ENCODE results near the gene PRR14.
"Not testable (repeated sequence)": the region's sequence is repeated elsewhere in the genome, so short reads cannot be mapped to it uniquely, and the experiment has no call there.

PRR14 gene

DNA sequence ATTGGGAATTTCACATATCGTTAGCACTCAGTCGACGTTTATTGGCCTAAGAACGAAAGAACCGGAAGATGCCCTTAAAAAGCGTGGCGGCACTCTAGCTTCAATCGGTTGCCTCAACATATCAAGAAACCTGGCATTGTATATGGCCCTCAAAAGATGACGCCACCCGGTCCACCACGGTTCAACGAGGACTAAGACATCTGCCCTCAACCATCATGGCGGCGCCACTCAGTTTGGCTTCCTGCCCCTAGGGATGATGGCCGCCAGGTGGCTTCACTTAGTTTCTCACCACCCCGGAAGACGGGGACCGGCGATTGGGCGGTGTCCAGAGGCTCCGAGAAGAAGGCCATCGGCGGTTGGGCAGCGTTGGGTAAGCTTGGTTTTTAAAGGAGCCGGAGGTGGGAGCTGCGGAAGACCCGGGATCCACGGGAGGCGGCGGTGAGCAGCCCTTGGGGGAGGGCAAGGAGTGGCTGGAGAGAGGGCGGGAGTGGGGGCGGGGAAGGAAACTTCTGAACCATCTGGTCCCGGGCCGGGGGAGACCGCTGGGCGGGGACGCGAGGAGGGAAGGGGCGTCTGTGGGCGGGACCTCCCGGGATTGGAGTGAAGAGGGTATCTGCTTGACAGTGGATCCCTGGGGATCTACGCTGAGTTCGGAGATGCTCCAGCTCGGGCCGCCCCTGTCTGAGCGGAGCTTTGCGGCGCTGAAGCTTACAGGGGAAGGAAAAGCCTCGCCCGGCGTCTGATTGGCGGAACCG, at the start of gene PRR14:
Gene PRR14, plus strand, starts transcription at position 592 of the 755 bp plus-strand sequence. CDS start 686 bp downstream, outside the sequence.
- FAIRE-seq: peak; percentile 98

DNA sequence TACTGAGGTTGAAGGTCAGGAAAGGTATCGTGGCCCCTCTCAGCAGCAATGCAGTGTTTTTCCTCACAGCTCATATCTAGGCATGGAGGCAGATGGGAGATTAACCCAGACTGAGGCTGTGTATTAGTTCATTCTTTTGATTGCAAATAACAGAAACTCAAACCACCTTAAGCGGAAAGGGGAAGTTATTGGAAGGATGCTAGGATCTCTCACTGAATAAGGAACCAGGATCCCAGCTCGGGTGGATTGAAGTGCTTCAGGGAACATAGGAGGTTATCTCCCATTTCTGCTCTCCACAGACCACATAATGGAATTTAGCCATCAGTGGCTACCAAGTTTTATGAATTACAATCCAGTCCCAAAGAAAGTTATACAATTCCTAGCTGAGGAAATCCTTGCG, 48.8 kb upstream of the PRR14 start:
- FAIRE-seq: no peak

DNA sequence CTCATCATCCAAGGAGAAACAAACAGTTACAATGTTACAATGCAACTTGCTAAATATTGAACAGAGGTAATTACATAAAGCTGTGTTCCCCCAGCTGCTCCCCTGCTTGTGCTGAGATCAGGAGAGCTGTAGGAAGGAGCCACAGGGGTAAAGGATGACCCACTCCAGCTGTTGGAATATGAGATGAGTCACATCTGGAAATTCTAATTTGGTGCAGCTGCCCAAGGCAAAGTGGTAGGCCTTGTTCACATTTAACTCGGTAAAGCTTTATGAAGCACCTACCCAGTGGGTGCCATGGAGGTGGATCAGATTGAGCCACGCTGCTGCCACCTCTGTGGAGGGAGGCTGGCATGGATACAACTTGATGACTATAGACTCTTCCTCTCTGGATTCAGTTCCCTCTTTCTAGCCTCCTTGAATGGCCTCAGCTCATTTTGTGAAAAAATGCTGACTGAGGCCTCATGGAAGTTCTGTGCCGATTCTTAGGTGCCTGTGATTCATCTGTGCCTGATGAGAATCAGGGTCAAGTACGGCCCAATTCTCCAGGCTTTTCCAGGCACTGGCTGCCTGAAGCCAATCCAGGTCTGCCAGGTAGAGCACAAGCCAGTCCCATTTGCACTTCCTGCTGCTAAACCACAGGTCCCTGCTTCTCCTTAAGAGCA, 48.0 kb upstream of the PRR14 start:
- no peak for FAIRE-seq

DNA sequence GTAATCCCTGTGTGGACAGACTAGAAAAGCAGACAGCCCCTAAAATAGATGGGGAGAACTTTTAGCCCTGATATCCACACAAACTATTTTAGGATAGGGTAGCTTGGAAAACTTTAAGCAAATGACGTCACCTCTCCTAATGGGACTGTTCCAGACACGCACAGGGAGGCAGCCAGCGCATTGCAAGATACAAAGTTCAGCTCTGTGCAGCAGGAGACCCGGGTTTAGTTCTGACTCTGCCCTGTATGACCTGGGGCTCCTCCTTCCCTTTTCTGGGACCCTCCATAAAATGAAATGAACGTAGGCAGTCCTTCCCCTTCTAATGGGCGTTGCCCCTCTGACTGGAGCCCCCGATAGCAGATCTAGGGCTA, 46.8 kb upstream of the PRR14 start:
- FAIRE-seq: no peak

DNA sequence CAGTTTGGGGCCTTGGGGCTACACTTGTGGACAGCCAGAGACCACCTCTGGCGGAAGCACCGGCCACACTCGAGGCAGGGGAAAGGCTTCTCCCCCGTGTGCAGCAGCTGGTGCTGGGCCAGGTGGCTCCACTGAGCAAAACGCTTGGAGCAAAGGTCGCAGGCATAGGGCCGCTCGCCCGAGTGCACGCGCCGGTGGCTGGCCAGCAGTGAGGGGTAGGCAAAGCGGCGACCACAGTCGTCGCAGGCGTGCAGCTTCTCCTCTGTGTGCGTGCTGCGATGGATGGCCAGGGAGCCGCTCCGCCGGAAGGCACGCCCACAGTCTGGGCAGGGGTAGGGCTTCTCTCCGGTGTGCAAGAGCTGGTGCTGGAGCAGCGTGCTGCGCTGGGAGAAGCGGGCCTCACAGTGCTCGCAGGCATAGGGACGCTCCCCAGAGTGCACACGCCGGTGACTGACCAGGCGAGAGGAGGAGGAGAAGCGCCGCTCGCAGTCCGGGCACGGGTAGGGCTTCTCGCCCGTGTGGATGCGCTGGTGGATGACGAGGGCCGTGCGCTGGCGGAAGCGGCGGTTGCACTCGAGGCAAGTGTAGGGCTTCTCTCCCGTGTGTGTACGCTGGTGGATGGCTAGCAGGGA, 46.3 kb upstream of the PRR14 start:
- no peak for FAIRE-seq

DNA sequence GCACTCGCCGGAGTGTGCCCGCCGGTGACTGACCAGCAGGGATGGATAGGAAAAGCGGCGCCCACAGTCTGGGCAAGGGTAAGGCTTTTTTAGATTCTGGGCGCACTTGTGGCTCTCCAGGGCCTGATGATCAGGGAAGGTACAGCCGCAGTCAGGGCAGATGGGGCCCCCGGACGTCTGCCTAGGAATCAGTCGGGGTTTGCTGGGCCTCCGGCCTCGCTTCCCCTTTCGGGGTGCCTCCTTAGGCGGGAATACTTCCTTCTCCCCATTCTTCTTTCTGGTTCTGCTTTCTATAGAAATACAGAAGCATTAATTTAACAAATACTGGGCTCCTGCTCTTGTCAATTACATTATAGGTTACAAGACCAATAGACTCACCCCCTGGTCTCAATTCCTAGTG, 45.6 kb upstream of the PRR14 start:
- FAIRE-seq: no peak

DNA sequence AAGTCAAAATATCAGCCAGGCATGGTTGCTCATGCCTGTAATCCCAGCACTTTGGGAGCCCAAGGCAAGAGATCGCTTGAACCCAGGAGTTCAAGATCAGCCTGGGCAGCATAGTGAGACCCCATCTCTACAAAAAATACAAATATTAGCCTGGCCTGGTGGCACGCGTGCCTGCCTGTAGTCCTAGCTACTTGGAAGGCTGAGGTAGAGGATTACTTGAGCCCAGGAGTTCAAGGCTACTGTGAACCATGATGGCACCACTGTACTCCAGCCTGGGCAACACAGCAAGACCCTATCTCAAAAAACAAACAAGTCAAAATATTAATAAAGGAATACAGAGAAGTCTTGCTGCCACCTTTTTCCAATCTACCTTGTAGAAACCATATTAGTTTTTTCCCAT, 44.8 kb upstream of the PRR14 start:
- no peak for FAIRE-seq

DNA sequence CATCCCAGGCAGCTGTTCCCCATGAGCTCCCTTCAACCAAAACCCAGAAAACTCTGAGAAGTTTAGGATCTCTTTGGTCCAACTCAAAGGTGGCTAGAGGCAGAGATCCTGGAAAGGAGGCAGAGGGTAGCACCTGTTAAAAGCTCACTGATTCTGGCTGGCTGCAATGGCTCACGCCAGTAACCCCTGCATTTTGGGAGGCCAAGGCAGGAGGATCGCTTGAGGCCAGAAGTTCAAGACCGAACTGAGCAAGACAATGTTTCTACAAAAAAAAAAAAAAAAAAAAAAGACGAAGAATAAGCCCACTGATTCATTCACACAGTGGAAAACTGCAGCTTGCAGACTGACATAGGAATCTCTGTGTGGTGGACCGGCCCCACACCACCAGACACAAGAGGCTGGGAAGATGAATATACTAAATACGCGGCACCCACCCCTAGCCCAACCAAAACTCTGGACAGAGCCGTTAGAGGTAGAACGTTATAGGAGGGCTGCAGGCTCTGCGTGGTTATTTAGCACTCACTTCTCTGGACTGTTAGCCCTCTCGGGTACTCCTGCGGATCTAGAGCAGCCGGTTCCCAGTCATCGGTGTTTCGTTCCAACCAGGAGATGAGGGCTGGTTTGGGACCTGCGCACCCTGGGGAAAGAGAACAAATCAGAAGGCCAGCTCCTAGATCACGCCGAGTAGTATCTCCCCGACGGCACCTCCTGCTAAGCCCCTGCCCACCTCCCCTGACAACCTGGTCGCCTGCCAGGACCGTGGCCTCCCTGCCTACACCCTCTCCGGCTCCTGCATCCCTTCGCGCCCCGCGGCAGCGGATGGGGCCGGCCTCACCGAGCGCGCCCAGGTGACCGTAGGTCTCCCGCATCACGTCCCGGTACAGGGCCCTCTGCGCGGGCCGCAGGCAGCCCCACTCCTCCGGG, 41.5 kb upstream of the PRR14 start:
- FAIRE-seq: no peak

DNA sequence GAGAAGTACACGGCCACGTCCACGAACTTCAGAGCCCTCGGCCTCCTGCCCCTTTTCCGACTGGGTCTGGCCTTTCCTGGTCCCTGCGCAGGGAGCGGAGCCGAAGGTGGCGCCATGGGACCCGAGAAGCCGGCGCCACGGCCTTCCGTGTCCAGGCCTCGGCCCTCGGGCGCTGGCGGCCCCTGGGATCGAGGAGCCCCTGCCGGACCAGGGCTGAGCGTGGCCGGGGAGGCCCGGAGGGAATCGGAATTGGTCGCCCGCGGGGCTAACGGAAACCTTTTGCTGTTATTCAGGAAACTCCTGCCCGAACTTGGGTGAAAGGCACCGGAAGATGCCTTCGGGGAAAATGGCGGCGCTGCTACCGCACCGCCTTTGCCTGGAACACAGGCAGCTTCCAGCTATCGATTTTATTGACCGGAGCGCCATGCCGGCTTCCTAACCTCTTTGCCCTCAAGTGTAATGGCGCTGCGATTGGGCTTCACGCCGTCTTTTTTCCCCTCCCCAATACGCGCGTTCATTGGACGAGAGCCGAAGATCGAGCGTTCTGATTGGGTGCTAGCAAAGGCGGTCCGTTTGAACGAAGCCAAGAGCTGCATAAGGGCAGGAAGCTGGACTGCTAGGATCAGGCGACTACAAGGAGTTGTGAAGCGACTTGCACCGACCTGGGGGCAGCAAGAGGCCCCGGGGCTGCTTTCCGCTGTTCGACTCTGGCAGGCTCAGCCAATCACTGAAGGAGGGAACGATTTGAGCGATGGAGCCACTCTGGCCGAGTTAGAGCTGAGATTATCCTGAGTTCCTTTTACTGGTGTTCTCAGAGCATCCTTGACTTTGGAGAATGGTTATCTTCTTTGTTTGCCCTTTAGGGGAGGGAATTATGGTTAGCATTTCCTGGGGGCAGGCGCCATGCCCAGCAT, 40.6 kb upstream of the PRR14 start, which contains the start of gene ZNF689:
Gene ZNF689, minus strand, starts transcription at position 464 of the 914 bp plus-strand sequence. Its CDS starts 348 bp downstream, at position 116.
- peak; percentile 96 for FAIRE-seq

DNA sequence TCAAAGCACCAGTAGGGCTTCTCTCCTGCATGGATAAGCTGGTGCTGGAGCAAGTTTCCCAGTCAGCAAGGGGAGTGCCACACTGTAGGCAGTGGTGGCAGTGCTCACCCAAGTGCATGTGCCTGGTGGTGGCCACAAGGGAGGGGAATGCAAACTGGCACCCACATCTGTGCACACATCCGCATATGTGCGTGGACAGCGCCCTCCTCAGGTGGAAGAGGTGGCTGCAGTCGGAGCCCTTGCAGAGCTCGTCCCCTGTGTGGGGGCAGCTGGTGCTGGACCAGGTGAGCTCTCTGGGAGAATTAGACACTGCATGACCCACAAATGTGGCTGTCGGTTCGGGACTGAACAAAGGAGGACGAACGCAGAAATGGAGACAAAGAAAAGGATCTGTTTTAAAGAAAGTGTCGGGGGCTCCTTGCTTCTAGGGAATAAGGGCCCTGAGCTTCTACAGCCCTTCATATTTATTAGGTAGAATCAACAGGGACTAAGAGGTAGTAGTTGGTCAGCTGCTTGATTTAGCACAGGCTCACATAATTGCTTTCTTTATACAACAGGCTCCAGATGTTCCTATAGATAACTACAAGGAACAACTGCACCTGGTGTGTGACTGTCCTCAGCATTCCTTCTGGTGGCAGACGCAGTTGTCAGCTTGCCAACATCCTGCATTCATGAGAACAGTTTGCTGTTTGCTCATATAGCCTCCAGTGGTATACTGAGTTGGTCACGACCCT, 35.2 kb upstream of the PRR14 start:
- no peak for FAIRE-seq

DNA sequence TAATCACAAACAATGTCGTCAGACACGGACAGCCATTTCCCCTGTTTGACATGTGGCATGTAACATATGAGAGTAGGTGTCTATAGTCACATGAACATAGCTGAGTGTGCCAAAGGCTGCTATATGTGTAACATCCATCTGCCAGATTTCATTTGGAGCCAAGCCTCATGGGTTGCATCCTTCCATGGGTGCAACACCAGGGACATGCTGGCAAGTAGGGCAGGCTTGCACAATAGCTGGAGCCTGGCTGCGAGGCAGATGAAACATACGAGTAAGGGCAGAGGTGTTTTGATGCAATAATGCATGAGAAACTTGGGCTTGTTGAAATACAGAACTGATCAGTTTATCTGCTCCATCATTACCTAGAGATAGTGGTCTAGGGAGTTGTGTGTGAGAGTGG, 31.6 kb upstream of the PRR14 start:
- no peak for FAIRE-seq

DNA sequence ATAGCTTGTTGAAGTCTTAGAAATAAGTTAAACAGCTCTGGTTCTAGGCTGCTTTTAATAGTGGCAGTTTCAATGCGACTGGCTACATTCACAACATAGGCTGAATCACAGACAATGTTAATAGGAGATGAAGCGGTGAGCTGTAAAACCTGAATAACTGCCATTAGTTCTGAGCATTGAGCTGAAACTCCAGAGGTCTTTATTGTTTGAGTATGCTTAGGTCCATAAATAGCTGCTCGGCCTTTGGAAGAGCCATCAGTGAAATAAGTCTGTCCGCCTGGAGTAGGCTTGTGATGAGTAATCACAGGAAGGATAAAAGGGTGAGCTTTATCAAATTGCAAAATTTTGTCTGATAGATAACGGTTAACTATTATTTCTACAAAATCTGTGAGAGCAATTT, 31.1 kb upstream of the PRR14 start:
- FAIRE-seq: no peak

DNA sequence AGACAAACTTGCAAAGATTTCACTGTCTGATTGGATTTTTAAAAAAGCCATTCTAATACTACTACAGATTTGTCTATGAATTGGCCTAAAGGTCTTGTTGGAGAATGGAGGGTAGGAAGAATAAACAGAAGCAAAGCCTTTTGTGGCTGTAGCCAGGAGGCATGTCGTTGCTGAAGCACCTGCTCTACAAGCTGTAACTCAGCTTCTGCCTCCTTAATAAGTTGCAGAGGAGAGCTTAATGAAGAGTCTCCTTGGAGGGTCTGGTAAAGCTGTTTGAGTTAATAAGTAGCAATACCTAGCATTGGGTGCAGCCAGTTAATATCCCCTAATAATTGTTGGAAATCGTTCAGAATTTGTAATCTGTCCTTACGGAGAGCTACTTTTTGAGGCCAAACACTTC, 30.6 kb upstream of the PRR14 start:
- no peak for FAIRE-seq

DNA sequence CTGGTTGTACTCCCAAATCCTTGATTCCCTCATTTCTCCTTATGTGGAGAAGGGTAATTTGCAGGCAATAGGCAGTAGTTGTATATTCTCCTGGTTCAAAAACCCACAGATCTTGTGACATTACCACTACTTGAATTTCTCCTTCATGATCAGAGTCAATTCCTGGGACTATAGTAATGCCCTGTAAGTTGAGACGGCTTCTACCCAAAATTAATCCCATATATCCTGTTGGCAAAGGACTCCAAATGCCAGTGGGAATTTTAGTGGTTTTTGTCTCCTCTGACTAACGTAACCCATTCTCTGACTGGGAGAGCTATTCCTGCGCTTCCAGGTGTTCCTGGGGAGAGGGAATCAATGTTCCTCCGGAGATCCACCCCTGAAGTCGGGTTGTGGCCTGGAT, 29.0 kb upstream of the PRR14 start:
- FAIRE-seq: no peak

DNA sequence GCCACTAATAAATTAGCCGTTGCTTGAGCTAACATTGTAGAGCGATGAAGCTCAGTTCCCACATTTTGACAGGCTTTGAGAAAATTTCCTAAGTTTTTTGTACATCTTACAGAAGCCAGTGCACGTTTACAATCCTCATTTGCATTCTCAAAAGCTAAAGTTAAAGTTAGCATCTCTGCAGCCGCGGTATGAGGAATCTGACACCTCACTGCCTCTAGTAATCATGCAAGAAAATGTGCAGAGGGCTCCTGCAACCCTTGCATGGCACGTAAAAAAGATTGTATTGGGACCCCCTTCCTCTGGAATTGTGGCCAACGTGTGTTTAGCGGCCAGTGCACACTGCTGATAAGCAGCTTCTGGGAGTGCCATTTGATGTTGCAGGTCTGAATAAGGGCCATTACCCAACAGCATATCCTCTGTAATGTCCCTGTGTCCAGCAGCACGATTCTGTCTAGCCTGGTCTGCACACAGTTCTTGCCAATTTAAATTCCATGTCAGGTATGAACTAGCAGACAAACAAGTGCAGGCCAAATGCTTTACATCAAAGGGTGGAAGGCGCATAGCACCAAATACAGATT, 28.2 kb upstream of the PRR14 start:
- no peak for FAIRE-seq

DNA sequence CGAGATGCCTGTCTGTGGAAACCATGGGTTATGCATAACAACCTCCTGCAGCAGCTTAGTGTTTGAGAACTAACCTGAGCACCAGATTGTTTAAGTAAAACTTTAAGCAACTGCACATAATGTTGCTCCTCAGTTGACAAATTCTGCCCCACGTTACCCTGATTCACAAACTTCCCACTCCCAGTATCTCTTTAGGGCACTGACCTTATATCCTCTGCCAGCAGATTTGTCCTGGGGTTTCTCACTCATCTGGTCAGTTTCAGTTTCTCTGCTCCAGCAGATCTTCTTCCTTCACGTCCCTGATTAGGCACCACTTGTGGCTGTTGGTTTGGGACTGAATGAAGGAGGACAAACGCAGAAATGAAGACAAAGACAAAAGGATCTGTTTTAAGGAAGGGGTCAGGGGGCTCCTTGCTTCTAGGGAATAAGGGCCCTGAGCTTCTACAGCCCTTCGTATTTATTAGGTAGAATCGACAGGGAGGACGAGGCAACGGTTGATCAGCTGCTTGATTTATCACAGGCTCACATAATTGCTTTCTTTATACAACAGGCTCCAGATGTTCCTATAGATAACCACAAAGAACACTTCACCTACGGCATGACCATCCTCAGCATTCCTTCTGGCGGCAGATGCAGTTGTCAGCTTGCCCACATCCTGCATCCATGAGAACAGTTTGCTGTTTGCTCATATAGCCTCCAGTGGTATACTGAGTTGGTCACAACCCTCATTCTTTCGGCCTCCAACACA, 27.1 kb upstream of the PRR14 start:
- no peak for FAIRE-seq

DNA sequence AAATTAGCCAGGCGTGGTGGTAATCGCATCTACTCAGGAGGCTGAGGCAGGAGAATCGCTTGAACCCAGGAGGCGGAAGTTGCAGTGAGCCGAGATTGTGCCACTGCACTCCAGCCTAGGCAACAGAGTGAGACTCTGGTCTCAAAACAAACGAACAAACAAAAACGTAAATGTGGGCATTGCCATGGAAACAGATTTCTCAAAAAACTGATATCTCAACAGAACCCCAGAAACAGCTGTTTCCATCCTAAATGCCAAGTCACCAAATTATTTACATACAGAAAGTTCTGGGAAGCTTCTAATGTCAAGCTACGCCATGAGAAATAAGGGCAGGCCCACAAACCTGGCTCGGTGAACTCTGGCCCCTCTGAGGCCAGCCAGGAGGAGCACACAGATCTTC, 24.5 kb upstream of the PRR14 start:
- no peak for FAIRE-seq

DNA sequence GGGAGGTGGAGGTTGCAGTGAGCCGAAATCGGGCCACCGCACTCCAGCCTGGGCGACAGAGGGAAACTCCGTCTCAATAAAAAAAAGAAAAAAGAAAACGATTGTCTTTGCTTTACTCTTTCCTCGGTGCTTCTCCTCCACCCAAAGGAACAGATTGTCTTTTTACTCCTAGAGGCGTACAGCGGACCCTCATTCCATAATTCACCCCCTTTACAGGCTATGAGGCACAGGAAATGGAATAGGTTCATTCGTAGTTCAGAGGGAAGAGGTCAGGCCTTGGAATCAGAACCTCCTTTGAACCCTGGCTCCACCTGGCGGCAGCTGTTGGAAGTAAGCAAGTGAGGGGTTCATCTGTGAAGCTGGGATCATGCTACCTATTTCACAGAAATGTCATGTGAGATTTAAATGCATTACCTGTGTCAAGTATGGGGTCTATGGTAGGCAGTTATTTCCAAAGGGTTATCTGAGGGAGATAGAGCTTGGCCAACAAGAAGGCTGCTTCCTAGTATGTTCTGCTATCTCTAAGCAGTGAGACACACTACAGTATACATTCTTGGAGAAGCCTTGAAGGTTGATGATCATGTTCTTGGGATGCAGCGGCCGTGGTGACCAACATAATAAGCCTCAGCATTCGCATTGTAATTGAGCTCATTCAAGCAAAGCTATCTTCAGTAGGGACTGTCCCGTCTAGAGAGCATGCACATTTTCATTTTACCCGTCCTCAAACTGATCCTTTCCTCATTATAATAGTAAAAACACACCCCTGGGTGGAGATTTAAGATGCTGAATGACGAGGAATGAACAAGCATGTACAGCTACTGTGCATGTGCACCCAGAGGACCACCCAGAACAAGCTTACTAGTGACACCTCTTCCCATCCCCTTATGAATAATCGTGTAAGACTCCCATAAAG, 21.9 kb upstream of the PRR14 start:
- peak; percentile 40 for FAIRE-seq

DNA sequence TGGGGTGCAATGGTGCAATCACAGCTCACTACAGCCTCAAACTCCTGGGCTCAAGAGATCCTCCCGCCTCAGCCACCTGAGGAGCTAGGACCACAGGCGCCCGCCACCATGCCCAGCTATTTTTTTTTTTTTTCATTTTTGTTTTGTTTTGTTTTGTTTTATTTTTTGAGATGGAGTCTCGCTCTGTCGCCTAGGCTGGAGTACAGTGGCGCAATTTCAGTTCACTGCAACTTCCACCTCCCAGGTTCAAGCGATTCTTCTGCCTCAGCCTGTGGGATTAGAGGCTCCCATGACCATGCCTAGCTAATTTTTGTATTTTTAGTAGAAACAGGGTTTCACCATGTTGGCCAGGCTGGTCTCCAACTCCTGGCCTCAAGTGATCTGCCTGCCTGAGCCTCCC, 18.3 kb upstream of the PRR14 start:
- FAIRE-seq: not testable (repeated sequence)
